ENCODE measurements around the gene CRYGA. TPM values are rescaled to one million over a fixed set of nuclear protein-coding genes. Genes with fewer than 3 reads are reported as not detected.

The CRYGA gene
- total RNA-seq, 1 donor from 2014 or later: not detected

DNA sequence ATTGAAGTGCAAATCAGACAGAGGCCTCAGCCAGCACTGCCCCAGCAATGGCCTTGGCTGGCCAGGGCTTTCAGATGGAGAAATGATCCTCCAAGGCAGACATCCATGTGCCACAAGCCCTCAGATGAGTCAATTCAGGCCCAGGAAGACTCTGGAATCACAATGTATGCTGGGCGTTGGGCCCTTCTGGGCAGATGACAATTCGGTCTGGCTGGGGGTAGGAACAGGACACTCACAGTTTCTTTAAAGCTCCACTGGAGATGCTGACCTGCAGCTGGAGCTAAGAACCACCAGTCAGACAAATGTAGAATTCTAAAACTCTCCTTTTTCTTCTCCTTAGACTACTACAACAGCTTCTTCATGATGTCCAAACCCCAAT is 26.7 kb downstream of the CRYGA start:
- Mint-ChIP-seq H3K27me3 (ENCODE audit: low read depth) (no peaks in the 10 kb centered on the region), H3K27ac (ENCODE audit: unreplicated experiment) (no peak overlapping the region), H3K4me3 (no peak overlapping the region), H3K36me3 (ENCODE audit: low read depth) (no peaks in the 10 kb centered on the region), H3K9me3 (no peaks in the 10 kb centered on the region), H3K4me1 (peaks cover 3% of the 10 kb centered on the region)
- DNase-seq (ENCODE audit: low read depth, low spot score): no peak
- TF ChIP-seq, protein P1, sequence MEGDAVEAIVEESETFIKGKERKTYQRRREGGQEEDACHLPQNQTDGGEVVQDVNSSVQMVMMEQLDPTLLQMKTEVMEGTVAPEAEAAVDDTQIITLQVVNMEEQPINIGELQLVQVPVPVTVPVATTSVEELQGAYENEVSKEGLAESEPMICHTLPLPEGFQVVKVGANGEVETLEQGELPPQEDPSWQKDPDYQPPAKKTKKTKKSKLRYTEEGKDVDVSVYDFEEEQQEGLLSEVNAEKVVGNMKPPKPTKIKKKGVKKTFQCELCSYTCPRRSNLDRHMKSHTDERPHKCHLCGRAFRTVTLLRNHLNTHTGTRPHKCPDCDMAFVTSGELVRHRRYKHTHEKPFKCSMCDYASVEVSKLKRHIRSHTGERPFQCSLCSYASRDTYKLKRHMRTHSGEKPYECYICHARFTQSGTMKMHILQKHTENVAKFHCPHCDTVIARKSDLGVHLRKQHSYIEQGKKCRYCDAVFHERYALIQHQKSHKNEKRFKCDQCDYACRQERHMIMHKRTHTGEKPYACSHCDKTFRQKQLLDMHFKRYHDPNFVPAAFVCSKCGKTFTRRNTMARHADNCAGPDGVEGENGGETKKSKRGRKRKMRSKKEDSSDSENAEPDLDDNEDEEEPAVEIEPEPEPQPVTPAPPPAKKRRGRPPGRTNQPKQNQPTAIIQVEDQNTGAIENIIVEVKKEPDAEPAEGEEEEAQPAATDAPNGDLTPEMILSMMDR (conservative IDR thresholded peaks at IDR 0.05): no peak

GRCh38 chr2:208135794-208136715 is 27.3 kb downstream of the CRYGA start:
- H3K9me3 Mint-ChIP-seq: no peaks in the 10 kb centered on the region
- DNase-seq (ENCODE audit: low read depth, low spot score): no peak
- no peaks in the 10 kb centered on the region for H3K36me3 Mint-ChIP-seq (ENCODE audit: low read depth)
- H3K4me1 Mint-ChIP-seq: peaks cover 3% of the 10 kb centered on the region
- H3K27me3 Mint-ChIP-seq (ENCODE audit: low read depth): no peaks in the 10 kb centered on the region
- no peak overlapping the region for H3K4me3 Mint-ChIP-seq
- TF ChIP-seq, protein P1 (conservative IDR thresholded peaks at IDR 0.05): no peak
- no peak overlapping the region for H3K27ac Mint-ChIP-seq (ENCODE audit: unreplicated experiment)

DNA sequence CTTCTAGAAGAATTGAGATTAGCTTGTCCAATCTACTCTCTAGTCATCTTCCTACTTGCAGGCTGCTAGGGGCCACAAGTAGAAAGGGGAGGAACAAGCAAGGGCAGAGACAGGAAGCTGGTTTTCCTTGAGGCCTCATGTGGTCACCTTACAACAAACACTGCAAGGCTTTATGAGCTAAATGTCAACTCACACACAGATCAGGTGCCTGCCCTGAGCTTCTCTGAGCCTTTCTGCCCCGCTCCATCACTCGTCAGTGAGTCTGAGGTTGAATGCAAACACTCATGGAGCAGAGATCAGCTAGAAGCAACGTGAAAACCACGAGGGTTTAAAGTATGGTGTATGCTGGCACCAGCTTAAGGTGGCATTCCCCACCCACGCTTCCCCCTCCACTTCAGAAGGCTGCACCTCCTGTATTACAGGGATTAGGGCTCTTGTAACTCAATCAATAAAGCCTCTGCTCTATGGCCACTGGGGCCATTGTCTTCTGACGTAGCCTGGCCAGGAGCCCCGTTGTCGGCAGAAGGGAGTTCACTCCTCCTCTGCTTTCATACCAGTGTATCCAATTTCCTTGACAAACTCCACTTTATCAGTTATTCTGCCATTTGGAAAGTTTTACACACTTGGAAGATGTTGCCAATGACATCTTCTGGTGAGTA is 28.3 kb downstream of the CRYGA start:
- Mint-ChIP-seq H3K27me3 (ENCODE audit: low read depth) (no peaks in the 10 kb centered on the region), H3K27ac (ENCODE audit: unreplicated experiment) (no peak overlapping the region), H3K4me1 (peaks cover 3% of the 10 kb centered on the region), H3K36me3 (ENCODE audit: low read depth) (no peaks in the 10 kb centered on the region), H3K9me3 (no peaks in the 10 kb centered on the region), H3K4me3 (no peak overlapping the region)
- no peak for DNase-seq (ENCODE audit: low read depth, low spot score)
- TF ChIP-seq, protein P1 (conservative IDR thresholded peaks at IDR 0.05): no peak

GRCh38 chr2:208130712-208131110 is 32.7 kb downstream of the CRYGA start:
- no peak for DNase-seq (ENCODE audit: low read depth, low spot score)
- H3K9me3 Mint-ChIP-seq: no peaks in the 10 kb centered on the region
- H3K36me3 Mint-ChIP-seq (ENCODE audit: low read depth): no peaks in the 10 kb centered on the region
- H3K4me3 Mint-ChIP-seq: no peak overlapping the region
- H3K4me1 Mint-ChIP-seq: peaks cover 8% of the 10 kb centered on the region
- H3K27ac Mint-ChIP-seq (ENCODE audit: unreplicated experiment): no peak overlapping the region
- TF ChIP-seq, protein P1 (conservative IDR thresholded peaks at IDR 0.05): no peak
- no peaks in the 10 kb centered on the region for H3K27me3 Mint-ChIP-seq (ENCODE audit: low read depth)

- Mint-ChIP-seq H3K27ac (ENCODE audit: unreplicated experiment) (no peak within 1 kb of the TSS), H3K4me1 (peaks cover 8% of the 10 kb centered on the region), H3K36me3 (ENCODE audit: low read depth) (no peaks in the 10 kb centered on the region), H3K4me3 (no peak within 1 kb of the TSS), H3K27me3 (ENCODE audit: low read depth) (no peaks in the 10 kb centered on the region), H3K9me3 (no peaks in the 10 kb centered on the region)
- no peak for DNase-seq (ENCODE audit: low read depth, low spot score)
- TF ChIP-seq, protein P1 (conservative IDR thresholded peaks at IDR 0.05): no peak
Observed at GRCh38 chr2:208129744-208130711, 33.4 kb downstream of the CRYGA start, which contains the start of gene CRYGC. Gene CRYGC, minus strand, starts transcription at chr2:208129828. Its CDS starts 36 bp downstream, at chr2:208129792.
